ENCODE results near the gene TBC1D14. TPM values are rescaled to one million over a fixed set of nuclear protein-coding genes. Genes with fewer than 3 reads are reported as not detected.
A peak's percentile ranks its signal among the peaks of the same experiment; 100 is the strongest.

Gene TBC1D14
- total RNA-seq, 4 donors from 2014 or later, result 44.8 to 67.7 (median 55.7) TPM

- DNase-seq, result peak in 2 of 3 donors; percentile 56 to 64
- Histone ChIP-seq H3K27ac (peak overlapping the region in 1 of 4 donors; percentile 29), H3K4me1 (peaks cover 4 to 40% (median 27%) of the 10 kb centered on the region in 4 donors)
These were observed 136.6 kb downstream of the TBC1D14 start for GRCh38 chr4:7045961-7046921.

GRCh38 chr4:7046971-7047370 lies 137.3 kb downstream of the TBC1D14 start:
- DNase-seq, result no peak
- Histone ChIP-seq H3K4me1 (peaks cover 4 to 36% (median 23%) of the 10 kb centered on the region in 4 donors), H3K9me3 (no peaks in the 10 kb centered on the region), H3K36me3 (peaks cover 0 to 8% (median 0%) of the 10 kb centered on the region in 3 donors), H3K27me3 (no peaks in the 10 kb centered on the region), H3K4me3 (no peak overlapping the region), H3K27ac (no peak overlapping the region)
- no peak for TF ChIP-seq POLR2A (IDR thresholded peaks at IDR 0.05)
- no peak for TF ChIP-seq CTCF (IDR thresholded peaks at IDR 0.05)

More at GRCh38 chr4:7045961-7046921, 136.6 kb downstream of the TBC1D14 start:
- H3K9me3 ChIP-seq, result no peaks in the 10 kb centered on the region
- TF ChIP-seq POLR2A (IDR thresholded peaks at IDR 0.05) (no peak), CTCF (IDR thresholded peaks at IDR 0.05) (no peak)
- peak overlapping the region in 1 of 4 donors; percentile 4 for H3K4me3 ChIP-seq
- H3K27me3 ChIP-seq, result no peaks in the 10 kb centered on the region
- peaks cover 0 to 5% (median 0%) of the 10 kb centered on the region in 3 donors for H3K36me3 ChIP-seq

- no peaks in the 10 kb centered on the region for H3K9me3 ChIP-seq
- H3K27me3 ChIP-seq, result no peaks in the 10 kb centered on the region
- peaks cover 4 to 34% (median 23%) of the 10 kb centered on the region in 4 donors for H3K4me1 ChIP-seq
- H3K36me3 ChIP-seq, result peaks cover 0 to 11% (median 0%) of the 10 kb centered on the region in 3 donors
- TF ChIP-seq POLR2A (IDR thresholded peaks at IDR 0.05) (no peak), CTCF (IDR thresholded peaks at IDR 0.05) (no peak)
- DNase-seq, result no peak
- no peak overlapping the region for H3K4me3 ChIP-seq
- no peak overlapping the region for H3K27ac ChIP-seq
These were observed 139.0 kb downstream of the TBC1D14 start for GRCh38 chr4:7048642-7049041.

- Histone ChIP-seq H3K27me3 (no peaks in the 10 kb centered on the region), H3K27ac (no peak overlapping the region), H3K4me3 (no peak overlapping the region), H3K9me3 (no peaks in the 10 kb centered on the region), H3K36me3 (peaks cover 0 to 16% (median 0%) of the 10 kb centered on the region in 3 donors), H3K4me1 (peaks cover 4 to 34% (median 23%) of the 10 kb centered on the region in 4 donors)
- TF ChIP-seq CTCF (IDR thresholded peaks at IDR 0.05) (no peak), POLR2A (IDR thresholded peaks at IDR 0.05) (no peak)
- no peak for DNase-seq
These were observed 139.7 kb downstream of the TBC1D14 start for GRCh38 chr4:7049295-7049694.

GRCh38 chr4:7049739-7050138 lies 140.1 kb downstream of the TBC1D14 start:
- H3K4me3 ChIP-seq, result no peak overlapping the region
- H3K27ac ChIP-seq, result no peak overlapping the region
- peaks cover under 1 to 30% (median 20%) of the 10 kb centered on the region in 4 donors for H3K4me1 ChIP-seq
- no peaks in the 10 kb centered on the region for H3K27me3 ChIP-seq
- no peak for TF ChIP-seq CTCF (IDR thresholded peaks at IDR 0.05)
- TF ChIP-seq POLR2A (IDR thresholded peaks at IDR 0.05), result no peak
- DNase-seq, result no peak
- peaks cover 0 to 20% (median 0%) of the 10 kb centered on the region in 3 donors for H3K36me3 ChIP-seq
- H3K9me3 ChIP-seq, result no peaks in the 10 kb centered on the region
